Left lung (tissue), 10 donors: ENCODE results near the gene KDM4D. TPM values are rescaled to one million over a fixed set of nuclear protein-coding genes. Genes with fewer than 3 reads are reported as not detected.

Experiments used
- ATAC-seq: fragments of 200-7000 bp; cut with Tn5 transposase; one replicate; pipeline ENCODE4 v1.9.1; 2020; ENCODE audit warnings: moderate library complexity
- DNase-seq, 4 donors: peaks; one replicate each; pipeline ENCODE4 v3.0.0-alpha.2; 2013 to 2020
- H3K27ac ChIP-seq, 2 donors: fragments of 200-600 bp; sonication (generic) in 1 of 2; one replicate each; pipeline versions ENCODE4 v1.5.0 to v1.8.0; 2020 to 2021
- H3K27me3 ChIP-seq, 2 donors: fragments of 200-600 bp; sonication (generic) in 1 of 2; one replicate each; pipeline versions ENCODE4 v1.5.0 to v1.8.0; 2020 to 2021
- H3K36me3 ChIP-seq, 2 donors: fragments of 200-600 bp; sonication (generic) in 1 of 2; one replicate each; pipeline versions ENCODE4 v1.5.0 to v1.8.0; 2020 to 2021
- H3K4me1 ChIP-seq, 2 donors: fragments of 200-600 bp; one replicate each; pipeline ENCODE4 v1.8.0; 2021
- H3K4me3 ChIP-seq, 2 donors: fragments of 200-600 bp; sonication (generic) in 1 of 2; one replicate each; pipeline versions ENCODE4 v1.5.0 to v1.8.0; 2020 to 2021; ENCODE audit warnings: mild to moderate bottlenecking in 1 of 2
- H3K9me3 ChIP-seq, 2 donors: fragments of 200-600 bp; sonication (generic) in 1 of 2; one replicate each; pipeline versions ENCODE4 v1.5.0 to v1.8.0; 2020 to 2021
- CTCF ChIP-seq, 2 donors: fragments of 200-600 bp; sonication (generic) in 1 of 2; IDR thresholded peaks; one replicate each; pipeline versions ENCODE4 v1.5.0 to v1.8.0; 2021; ENCODE audit warnings: antibody characterized with exemption in 2 of 2
- intact Hi-C, 2 donors: fragments of 100-400 bp; cut with DNase I; formaldehyde crosslinking; loops; one replicate each; pipeline versions ENCODE4 v1.11.2 to v1.14.2; 2022
- polyA plus RNA-seq, 6 donors: library from polyadenylated mRNA; unstranded; fragments of 120-200 nt; gene quantifications; one replicate each; pipeline ENCODE4 v1.2.1, GENCODE V29; 2013; ENCODE audit not compliant: insufficient read length in 6 of 6
- total RNA-seq, 2 donors: library from RNA; stranded (reverse); fragmentation: NEBNext Ultra II Directional; extraction: Animal tissue kit (Norgen Biotek cat#: 25700); gene quantifications; one replicate each; pipeline ENCODE4 v1.2.1, GENCODE V29; 2021
- donor health status: DM: no; HTN: yes; CAD: no.
- donor health status: DM: no; HTN: no; CAD: no.

Gene KDM4D
- total and polyA plus RNA-seq, 8 donors = 0.35 to 2.5 (median 1.9) TPM

- no peaks in the 10 kb centered on the region for H3K27me3 ChIP-seq
- DNase-seq (no peak), ATAC-seq (no peak)
- no peaks in the 10 kb centered on the region for H3K36me3 ChIP-seq
- intact Hi-C loops = no loop called here
- H3K27ac ChIP-seq = no peak overlapping the region
- H3K4me3 ChIP-seq = no peak overlapping the region
- H3K4me1 ChIP-seq = no peaks in the 10 kb centered on the region
- TF ChIP-seq CTCF (IDR thresholded peaks at IDR 0.05) = no peak
- no peaks in the 10 kb centered on the region for H3K9me3 ChIP-seq
Observed at GRCh38 chr11:94987378-94987777, 13.9 kb downstream of the KDM4D start.

GRCh38 chr11:94988748-94989147 lies 15.2 kb downstream of the KDM4D start:
- Histone ChIP-seq H3K36me3 (no peaks in the 10 kb centered on the region), H3K4me3 (no peak overlapping the region), H3K27me3 (no peaks in the 10 kb centered on the region), H3K4me1 (no peaks in the 10 kb centered on the region), H3K27ac (no peak overlapping the region), H3K9me3 (no peaks in the 10 kb centered on the region)
- intact Hi-C loops = no loop called here
- DNase-seq (no peak), ATAC-seq (no peak)
- TF ChIP-seq CTCF (IDR thresholded peaks at IDR 0.05) = no peak

- no peaks in the 10 kb centered on the region for H3K4me1 ChIP-seq
- DNase-seq (no peak), ATAC-seq (no peak)
- H3K4me3 ChIP-seq = no peak overlapping the region
- no peak overlapping the region for H3K27ac ChIP-seq
- TF ChIP-seq CTCF (IDR thresholded peaks at IDR 0.05) = no peak
- no peaks in the 10 kb centered on the region for H3K9me3 ChIP-seq
- H3K27me3 ChIP-seq = no peaks in the 10 kb centered on the region
- H3K36me3 ChIP-seq = peaks cover 0 to 5% of the 10 kb centered on the region in 2 donors
- intact Hi-C loops = no loop called here
Observed at GRCh38 chr11:94993400-94993943, 20.0 kb downstream of the KDM4D start.

- DNase-seq (no peak), ATAC-seq (no peak)
- Histone ChIP-seq H3K36me3 (peaks cover 0 to 7% of the 10 kb centered on the region in 2 donors), H3K4me3 (no peak overlapping the region), H3K9me3 (no peaks in the 10 kb centered on the region), H3K27ac (no peak overlapping the region), H3K4me1 (no peaks in the 10 kb centered on the region), H3K27me3 (no peaks in the 10 kb centered on the region)
- no peak for TF ChIP-seq CTCF (IDR thresholded peaks at IDR 0.05)
- intact Hi-C loops = no loop called here
Observed at GRCh38 chr11:94997437-94997836, 23.9 kb downstream of the KDM4D start.

- no peak overlapping the region for H3K27ac ChIP-seq
- ATAC-seq = no peak
- H3K36me3 ChIP-seq = peaks cover 0 to 7% of the 10 kb centered on the region in 2 donors
- H3K9me3 ChIP-seq = no peaks in the 10 kb centered on the region
- no peak for DNase-seq
- no peak overlapping the region for H3K4me3 ChIP-seq
- intact Hi-C loops = no loop called here
- no peak for TF ChIP-seq CTCF (IDR thresholded peaks at IDR 0.05)
- H3K4me1 ChIP-seq = no peaks in the 10 kb centered on the region
- no peaks in the 10 kb centered on the region for H3K27me3 ChIP-seq
Observed at GRCh38 chr11:94998285-94998684, 24.8 kb downstream of the KDM4D start.
